GM12874 (cell line): Measurements from ENCODE around the gene C2orf81.

Source experiments
- CTCF ChIP-seq: IDR thresholded peaks from 2 replicates; pipeline ENCODE4 v1.5.1; 2011; ENCODE audit warnings: low read depth, mild to moderate bottlenecking, control low read depth, low read length, moderate library complexity; ENCODE audit not compliant: insufficient read depth

C2orf81 gene

GRCh38 chr2:74419345-74419744 is 2.1 kb downstream of the C2orf81 start:
- TF ChIP-seq CTCF = no peak

- TF ChIP-seq CTCF = no peak
These were observed 3.1 kb downstream of the C2orf81 start for GRCh38 chr2:74418312-74418711.

- no peak for TF ChIP-seq CTCF
These were observed 3.7 kb downstream of the C2orf81 start for GRCh38 chr2:74417763-74418162.

- no peak for TF ChIP-seq CTCF
These were observed 4.2 kb downstream of the C2orf81 start for GRCh38 chr2:74417197-74417596.

- TF ChIP-seq CTCF = no peak
These were observed 4.6 kb downstream of the C2orf81 start for GRCh38 chr2:74416778-74417177.

- no peak for TF ChIP-seq CTCF
These were observed 5.5 kb downstream of the C2orf81 start for GRCh38 chr2:74415762-74416395.

- peak; percentile 29; the same call in 1 of the 2 replicates for TF ChIP-seq CTCF
These were observed 6.3 kb downstream of the C2orf81 start for GRCh38 chr2:74414881-74415761.
